ENCODE data around the gene HOXB3.

Gene HOXB3

GRCh38 chr17:48610282-48611211 is 20.5 kb upstream of the HOXB3 start, which contains the start of gene HOXB7 (continued):
- TF ChIP-seq ZNF341 (tag by site-specific recombination; IDR thresholded peaks at IDR 0.05; ENCODE audit: low read depth): no peak
- peak; percentile 91 for TF ChIP-seq ZBTB6 (tag by site-specific recombination; IDR thresholded peaks at IDR 0.05)
- TF ChIP-seq ZFP3 (tag by site-specific recombination; IDR thresholded peaks at IDR 0.05; ENCODE audit: low read depth): no peak
- TF ChIP-seq ZNF391 (tag by site-specific recombination; IDR thresholded peaks at IDR 0.05; ENCODE audit: borderline replicate concordance, low read depth): no peak
- TF ChIP-seq TCF7L2 (IDR thresholded peaks at IDR 0.05; ENCODE audit: borderline replicate concordance, low read depth, low read length): 0 out of 2 replicates have a peak, but pooled peaks have one; percentile 14
- TF ChIP-seq, protein P1, sequence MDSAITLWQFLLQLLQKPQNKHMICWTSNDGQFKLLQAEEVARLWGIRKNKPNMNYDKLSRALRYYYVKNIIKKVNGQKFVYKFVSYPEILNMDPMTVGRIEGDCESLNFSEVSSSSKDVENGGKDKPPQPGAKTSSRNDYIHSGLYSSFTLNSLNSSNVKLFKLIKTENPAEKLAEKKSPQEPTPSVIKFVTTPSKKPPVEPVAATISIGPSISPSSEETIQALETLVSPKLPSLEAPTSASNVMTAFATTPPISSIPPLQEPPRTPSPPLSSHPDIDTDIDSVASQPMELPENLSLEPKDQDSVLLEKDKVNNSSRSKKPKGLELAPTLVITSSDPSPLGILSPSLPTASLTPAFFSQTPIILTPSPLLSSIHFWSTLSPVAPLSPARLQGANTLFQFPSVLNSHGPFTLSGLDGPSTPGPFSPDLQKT (IDR thresholded peaks at IDR 0.05; ENCODE audit: borderline replicate concordance, low read depth, low read length): no peak
- no peak for TF ChIP-seq ZNF747 (tag by site-specific recombination; IDR thresholded peaks at IDR 0.05)
- TF ChIP-seq SALL2 (tag by site-specific recombination; IDR thresholded peaks at IDR 0.05; ENCODE audit: borderline replicate concordance): no peak
- TF ChIP-seq ZEB2 (tag by site-specific recombination; IDR thresholded peaks at IDR 0.05): peak; percentile 61; the same call in 1 of the 2 replicates
- TF ChIP-seq ZNF571 (tag by site-specific recombination; IDR thresholded peaks at IDR 0.05): no peak
- no peak for TF ChIP-seq ZNF248 (tag by site-specific recombination; IDR thresholded peaks at IDR 0.05)
- TF ChIP-seq HOXD13 (CRISPR knock-in tag; IDR thresholded peaks at IDR 0.05; ENCODE audit: borderline replicate concordance): no peak
- TF ChIP-seq, protein P2, sequence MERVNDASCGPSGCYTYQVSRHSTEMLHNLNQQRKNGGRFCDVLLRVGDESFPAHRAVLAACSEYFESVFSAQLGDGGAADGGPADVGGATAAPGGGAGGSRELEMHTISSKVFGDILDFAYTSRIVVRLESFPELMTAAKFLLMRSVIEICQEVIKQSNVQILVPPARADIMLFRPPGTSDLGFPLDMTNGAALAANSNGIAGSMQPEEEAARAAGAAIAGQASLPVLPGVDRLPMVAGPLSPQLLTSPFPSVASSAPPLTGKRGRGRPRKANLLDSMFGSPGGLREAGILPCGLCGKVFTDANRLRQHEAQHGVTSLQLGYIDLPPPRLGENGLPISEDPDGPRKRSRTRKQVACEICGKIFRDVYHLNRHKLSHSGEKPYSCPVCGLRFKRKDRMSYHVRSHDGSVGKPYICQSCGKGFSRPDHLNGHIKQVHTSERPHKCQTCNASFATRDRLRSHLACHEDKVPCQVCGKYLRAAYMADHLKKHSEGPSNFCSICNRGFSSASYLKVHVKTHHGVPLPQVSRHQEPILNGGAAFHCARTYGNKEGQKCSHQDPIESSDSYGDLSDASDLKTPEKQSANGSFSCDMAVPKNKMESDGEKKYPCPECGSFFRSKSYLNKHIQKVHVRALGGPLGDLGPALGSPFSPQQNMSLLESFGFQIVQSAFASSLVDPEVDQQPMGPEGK (tag by site-specific recombination; IDR thresholded peaks at IDR 0.05): peak; percentile 69
- TF ChIP-seq ZNF660 (tag by site-specific recombination; IDR thresholded peaks at IDR 0.05): 0 out of 2 replicates have a peak, but pooled peaks have one; percentile 34
- no peak for TF ChIP-seq ZNF26 (tag by site-specific recombination; IDR thresholded peaks at IDR 0.05)
- TF ChIP-seq KLF7 (tag by site-specific recombination; IDR thresholded peaks at IDR 0.05; ENCODE audit: borderline replicate concordance): no peak
- TF ChIP-seq ZNF585B (tag by site-specific recombination; IDR thresholded peaks at IDR 0.05): no peak
- TF ChIP-seq ZNF48 (tag by site-specific recombination; IDR thresholded peaks at IDR 0.05): no peak
- no peak for TF ChIP-seq ZNF157 (tag by site-specific recombination; IDR thresholded peaks at IDR 0.05)
- TF ChIP-seq, protein P3, sequence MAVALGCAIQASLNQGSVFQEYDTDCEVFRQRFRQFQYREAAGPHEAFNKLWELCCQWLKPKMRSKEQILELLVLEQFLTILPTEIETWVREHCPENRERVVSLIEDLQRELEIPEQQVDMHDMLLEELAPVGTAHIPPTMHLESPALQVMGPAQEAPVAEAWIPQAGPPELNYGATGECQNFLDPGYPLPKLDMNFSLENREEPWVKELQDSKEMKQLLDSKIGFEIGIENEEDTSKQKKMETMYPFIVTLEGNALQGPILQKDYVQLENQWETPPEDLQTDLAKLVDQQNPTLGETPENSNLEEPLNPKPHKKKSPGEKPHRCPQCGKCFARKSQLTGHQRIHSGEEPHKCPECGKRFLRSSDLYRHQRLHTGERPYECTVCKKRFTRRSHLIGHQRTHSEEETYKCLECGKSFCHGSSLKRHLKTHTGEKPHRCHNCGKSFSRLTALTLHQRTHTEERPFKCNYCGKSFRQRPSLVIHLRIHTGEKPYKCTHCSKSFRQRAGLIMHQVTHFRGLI (tag by site-specific recombination; IDR thresholded peaks at IDR 0.05): peak; percentile 82
- no peak for TF ChIP-seq BCL6B (tag by site-specific recombination; IDR thresholded peaks at IDR 0.05)
- peak; percentile 94 for TF ChIP-seq ZBTB17 (tag by site-specific recombination; IDR thresholded peaks at IDR 0.05)
- TF ChIP-seq ZBTB21 (tag by site-specific recombination; IDR thresholded peaks at IDR 0.05): no peak
- TF ChIP-seq, protein P4, sequence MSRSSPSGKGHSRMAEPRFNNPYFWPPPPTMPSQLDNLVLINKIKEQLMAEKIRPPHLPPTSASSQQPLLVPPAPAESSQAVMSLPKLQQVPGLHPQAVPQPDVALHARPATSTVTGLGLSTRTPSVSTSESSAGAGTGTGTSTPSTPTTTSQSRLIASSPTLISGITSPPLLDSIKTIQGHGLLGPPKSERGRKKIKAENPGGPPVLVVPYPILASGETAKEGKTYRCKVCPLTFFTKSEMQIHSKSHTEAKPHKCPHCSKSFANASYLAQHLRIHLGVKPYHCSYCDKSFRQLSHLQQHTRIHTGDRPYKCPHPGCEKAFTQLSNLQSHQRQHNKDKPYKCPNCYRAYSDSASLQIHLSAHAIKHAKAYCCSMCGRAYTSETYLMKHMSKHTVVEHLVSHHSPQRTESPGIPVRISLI (tag by site-specific recombination; IDR thresholded peaks at IDR 0.05): no peak
- no peak for TF ChIP-seq ZNF221 (tag by site-specific recombination; IDR thresholded peaks at IDR 0.05; ENCODE audit: borderline replicate concordance)
- TF ChIP-seq, protein P5, sequence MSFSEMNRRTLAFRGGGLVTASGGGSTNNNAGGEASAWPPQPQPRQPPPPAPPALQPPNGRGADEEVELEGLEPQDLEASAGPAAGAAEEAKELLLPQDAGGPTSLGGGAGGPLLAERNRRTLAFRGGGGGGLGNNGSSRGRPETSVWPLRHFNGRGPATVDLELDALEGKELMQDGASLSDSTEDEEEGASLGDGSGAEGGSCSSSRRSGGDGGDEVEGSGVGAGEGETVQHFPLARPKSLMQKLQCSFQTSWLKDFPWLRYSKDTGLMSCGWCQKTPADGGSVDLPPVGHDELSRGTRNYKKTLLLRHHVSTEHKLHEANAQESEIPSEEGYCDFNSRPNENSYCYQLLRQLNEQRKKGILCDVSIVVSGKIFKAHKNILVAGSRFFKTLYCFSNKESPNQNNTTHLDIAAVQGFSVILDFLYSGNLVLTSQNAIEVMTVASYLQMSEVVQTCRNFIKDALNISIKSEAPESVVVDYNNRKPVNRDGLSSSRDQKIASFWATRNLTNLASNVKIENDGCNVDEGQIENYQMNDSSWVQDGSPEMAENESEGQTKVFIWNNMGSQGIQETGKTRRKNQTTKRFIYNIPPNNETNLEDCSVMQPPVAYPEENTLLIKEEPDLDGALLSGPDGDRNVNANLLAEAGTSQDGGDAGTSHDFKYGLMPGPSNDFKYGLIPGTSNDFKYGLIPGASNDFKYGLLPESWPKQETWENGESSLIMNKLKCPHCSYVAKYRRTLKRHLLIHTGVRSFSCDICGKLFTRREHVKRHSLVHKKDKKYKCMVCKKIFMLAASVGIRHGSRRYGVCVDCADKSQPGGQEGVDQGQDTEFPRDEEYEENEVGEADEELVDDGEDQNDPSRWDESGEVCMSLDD (tag by site-specific recombination; IDR thresholded peaks at IDR 0.05): peak; percentile 84

All from HEK293 (cell line).